Astrocyte (in vitro differentiated cells and primary cell): ENCODE measurements around the gene ADGRL1. TPM values are rescaled to one million over a fixed set of nuclear protein-coding genes. Genes with fewer than 3 reads are reported as not detected.
A peak's percentile ranks its signal among the peaks of the same experiment; 100 is the strongest.
"Not testable (repeated sequence)": the region's sequence is repeated elsewhere in the genome, so short reads cannot be mapped to it uniquely, and the experiment has no call there.

Experiments
- DNase-seq: peaks from one replicate; pipeline ENCODE4 v3.0.0-alpha.2; 2010; ENCODE audit warnings: low read depth
- FAIRE-seq: peaks from 2 replicates; lab custom pipeline; 2011; peaks lifted over from hg19 to GRCh38; lab: Jason Lieb, UNC
- H2AFZ ChIP-seq: 2 replicates; pipeline ENCODE4 v1.6.0; 2012; ENCODE audit warnings: low read depth, low read length, inconsistent platforms
- H3K27ac ChIP-seq: 2 replicates; pipeline ENCODE4 v1.5.1; 2011; ENCODE audit warnings: low read depth, low read length, inconsistent platforms
- H3K27me3 ChIP-seq: 2 replicates; pipeline ENCODE4 v1.6.0; 2011; ENCODE audit warnings: low read length, inconsistent platforms; ENCODE audit not compliant: insufficient read depth
- H3K36me3 ChIP-seq: 2 replicates; pipeline ENCODE4 v1.5.1; 2011; ENCODE audit warnings: low read length, inconsistent platforms; ENCODE audit not compliant: insufficient read depth
- H3K4me1 ChIP-seq: 2 replicates; pipeline ENCODE4 v1.5.1; 2011; ENCODE audit warnings: low read length, inconsistent platforms; ENCODE audit not compliant: insufficient read depth
- H3K4me2 ChIP-seq: 2 replicates; pipeline ENCODE4 v1.6.0; 2012; ENCODE audit warnings: low read length, inconsistent platforms
- H3K4me3 ChIP-seq: 2 replicates; pipeline ENCODE4 v1.5.1; 2011; ENCODE audit warnings: low read depth, mild to moderate bottlenecking, low read length, inconsistent platforms; ENCODE audit not compliant: insufficient read depth
- H3K79me2 ChIP-seq: 2 replicates; pipeline ENCODE4 v1.6.0; 2012; ENCODE audit warnings: mild to moderate bottlenecking, low read length, inconsistent platforms; ENCODE audit not compliant: insufficient read depth
- H3K9ac ChIP-seq: 2 replicates; pipeline ENCODE4 v1.6.0; 2012; ENCODE audit warnings: mild to moderate bottlenecking, low read length, inconsistent platforms
- H3K9me3 ChIP-seq: 2 replicates; pipeline ENCODE4 v1.5.1; 2012; ENCODE audit warnings: low read depth, mild to moderate bottlenecking, low read length, inconsistent platforms; ENCODE audit not compliant: insufficient read depth
- H4K20me1 ChIP-seq: 2 replicates; pipeline ENCODE4 v1.6.0; 2012; ENCODE audit warnings: low read length, inconsistent platforms; ENCODE audit not compliant: insufficient read depth
- H3K27ac Mint-ChIP-seq: one replicate; pipeline ENCODE4 v1.8.0; 2021; ENCODE audit warnings: mild to moderate bottlenecking, mixed read lengths; ENCODE audit not compliant: unreplicated experiment
- H3K27me3 Mint-ChIP-seq: one replicate; pipeline ENCODE4 v1.8.0; 2021; ENCODE audit warnings: low read depth, mixed read lengths; ENCODE audit not compliant: unreplicated experiment
- H3K36me3 Mint-ChIP-seq: one replicate; pipeline ENCODE4 v1.8.0; 2021; ENCODE audit warnings: low read depth, mixed read lengths; ENCODE audit not compliant: unreplicated experiment
- H3K4me1 Mint-ChIP-seq: one replicate; pipeline ENCODE4 v1.8.0; 2021; ENCODE audit warnings: low read depth, mixed read lengths; ENCODE audit not compliant: unreplicated experiment
- H3K4me3 Mint-ChIP-seq: one replicate; pipeline ENCODE4 v1.8.0; 2021; ENCODE audit warnings: mild to moderate bottlenecking, moderate library complexity, mixed read lengths; ENCODE audit not compliant: unreplicated experiment
- H3K9me3 Mint-ChIP-seq: one replicate; pipeline ENCODE4 v1.8.0; 2021; ENCODE audit warnings: mild to moderate bottlenecking, mixed read lengths; ENCODE audit not compliant: unreplicated experiment
- total RNA-seq: library from RNA; stranded (reverse); gene quantifications from 2 replicates; pipeline ENCODE4 v1.2.1, GENCODE V29; 2021
- TF ChIP-seq, protein P1 (sequence below): IDR thresholded peaks from 2 replicates; pipeline ENCODE4 v1.5.1; 2011; ENCODE audit warnings: low read depth, mild to moderate bottlenecking, inconsistent platforms, low read length, moderate library complexity; ENCODE audit not compliant: insufficient read depth

The ADGRL1 gene
- total RNA-seq, 1 donor from 2014 or later = 40.9 TPM

- Histone ChIP-seq H3K4me3 (no peak overlapping the region), H3K9ac (no peak overlapping the region), H3K9me3 (no peaks in the 10 kb centered on the region), H3K4me2 (no peak overlapping the region), H3K36me3 (no peaks in the 10 kb centered on the region), H3K27ac (no peak overlapping the region), H2AFZ (no peak overlapping the region), H3K4me1 (no peaks in the 10 kb centered on the region), H3K27me3 (no peaks in the 10 kb centered on the region), H4K20me1 (no peaks in the 10 kb centered on the region), H3K79me2 (no peaks in the 10 kb centered on the region)
- TF ChIP-seq, protein P1, sequence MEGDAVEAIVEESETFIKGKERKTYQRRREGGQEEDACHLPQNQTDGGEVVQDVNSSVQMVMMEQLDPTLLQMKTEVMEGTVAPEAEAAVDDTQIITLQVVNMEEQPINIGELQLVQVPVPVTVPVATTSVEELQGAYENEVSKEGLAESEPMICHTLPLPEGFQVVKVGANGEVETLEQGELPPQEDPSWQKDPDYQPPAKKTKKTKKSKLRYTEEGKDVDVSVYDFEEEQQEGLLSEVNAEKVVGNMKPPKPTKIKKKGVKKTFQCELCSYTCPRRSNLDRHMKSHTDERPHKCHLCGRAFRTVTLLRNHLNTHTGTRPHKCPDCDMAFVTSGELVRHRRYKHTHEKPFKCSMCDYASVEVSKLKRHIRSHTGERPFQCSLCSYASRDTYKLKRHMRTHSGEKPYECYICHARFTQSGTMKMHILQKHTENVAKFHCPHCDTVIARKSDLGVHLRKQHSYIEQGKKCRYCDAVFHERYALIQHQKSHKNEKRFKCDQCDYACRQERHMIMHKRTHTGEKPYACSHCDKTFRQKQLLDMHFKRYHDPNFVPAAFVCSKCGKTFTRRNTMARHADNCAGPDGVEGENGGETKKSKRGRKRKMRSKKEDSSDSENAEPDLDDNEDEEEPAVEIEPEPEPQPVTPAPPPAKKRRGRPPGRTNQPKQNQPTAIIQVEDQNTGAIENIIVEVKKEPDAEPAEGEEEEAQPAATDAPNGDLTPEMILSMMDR = no peak
- Mint-ChIP-seq H3K27ac (no peak overlapping the region), H3K9me3 (peaks cover 11% of the 10 kb centered on the region), H3K4me3 (no peak overlapping the region), H3K36me3 (peaks cover 3% of the 10 kb centered on the region), H3K27me3 (peaks cover 9% of the 10 kb centered on the region), H3K4me1 (no peaks in the 10 kb centered on the region)
- DNase-seq (no peak), FAIRE-seq (no peak)
Observed at GRCh38 chr19:14237014-14237941, 31.3 kb upstream of the ADGRL1 start.

GRCh38 chr19:14232945-14233344 is 27.0 kb upstream of the ADGRL1 start:
- H3K4me3 Mint-ChIP-seq, H3K36me3 Mint-ChIP-seq, H3K27me3 ChIP-seq, H3K4me3 ChIP-seq, H4K20me1 ChIP-seq, H3K27ac Mint-ChIP-seq, H3K9me3 Mint-ChIP-seq, H3K4me1 Mint-ChIP-seq, H3K79me2 ChIP-seq, H3K27ac ChIP-seq, H3K4me2 ChIP-seq, DNase-seq, H3K9ac ChIP-seq, H3K27me3 Mint-ChIP-seq, H2AFZ ChIP-seq, H3K9me3 ChIP-seq, H3K36me3 ChIP-seq, H3K4me1 ChIP-seq, FAIRE-seq: not testable (repeated sequence)

GRCh38 chr19:14228446-14229071 is 22.6 kb upstream of the ADGRL1 start:
- FAIRE-seq = peak; percentile 32
- not testable (repeated sequence) for H3K36me3 ChIP-seq, H3K4me3 ChIP-seq, H3K27me3 ChIP-seq, H3K79me2 ChIP-seq, H3K36me3 Mint-ChIP-seq, H3K9me3 ChIP-seq, H3K9ac ChIP-seq, H3K4me1 ChIP-seq, H3K27me3 Mint-ChIP-seq, H4K20me1 ChIP-seq, H3K4me1 Mint-ChIP-seq, DNase-seq, H3K4me3 Mint-ChIP-seq, H3K27ac ChIP-seq, H2AFZ ChIP-seq, H3K9me3 Mint-ChIP-seq
- H3K4me2 ChIP-seq = peak overlapping the region; percentile 15
- peak overlapping the region; percentile 80 for H3K27ac Mint-ChIP-seq

DNA sequence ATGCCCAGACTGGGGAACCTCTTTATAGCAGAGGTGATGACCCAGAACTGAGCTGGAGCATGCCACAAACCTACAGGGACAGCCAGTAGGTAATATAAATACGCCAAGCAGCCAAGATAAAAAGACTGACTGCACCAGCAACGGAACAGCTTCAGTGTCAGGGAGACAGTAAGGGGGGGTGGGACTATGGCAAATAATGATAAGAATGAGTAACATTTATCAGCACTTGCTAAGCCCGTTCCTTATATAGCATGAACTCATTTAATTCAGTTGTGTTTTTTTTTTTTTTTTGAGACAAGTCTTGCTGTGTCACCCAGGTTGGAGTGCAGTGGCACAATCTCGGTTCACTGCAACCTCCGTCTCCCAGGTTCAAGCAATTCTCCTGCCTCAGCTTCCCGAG is 20.5 kb upstream of the ADGRL1 start:
- H3K4me2 ChIP-seq, FAIRE-seq, H3K27ac ChIP-seq, H3K36me3 Mint-ChIP-seq, H3K9me3 Mint-ChIP-seq, H3K27me3 Mint-ChIP-seq, H3K27me3 ChIP-seq, H3K4me1 Mint-ChIP-seq, H2AFZ ChIP-seq, H3K27ac Mint-ChIP-seq, H3K4me3 Mint-ChIP-seq, H3K4me1 ChIP-seq, H3K36me3 ChIP-seq, H3K9ac ChIP-seq, H3K9me3 ChIP-seq, H3K4me3 ChIP-seq, H3K79me2 ChIP-seq, H4K20me1 ChIP-seq, DNase-seq: not testable (repeated sequence)
